Hepatocyte (in vitro differentiated cells): ENCODE results near the gene KIAA1614. TPM values are rescaled to one million over a fixed set of nuclear protein-coding genes. Genes with fewer than 3 reads are reported as not detected.

Source experiments
- DNase-seq: peaks from one replicate; pipeline ENCODE4 v3.0.0-alpha.2; 2016; ENCODE audit warnings: low spot score
- H2AFZ ChIP-seq: fragments of 200-600 bp; sonication (generic); 2 replicates; pipeline ENCODE4 v1.6.0; 2016; ENCODE audit warnings: antibody characterized with exemption, mild to moderate bottlenecking
- H3K27ac ChIP-seq: fragments of 200-600 bp; sonication (generic); 2 replicates; pipeline ENCODE4 v1.5.1; 2016; ENCODE audit warnings: mild to moderate bottlenecking
- H3K27me3 ChIP-seq: fragments of 200-600 bp; sonication (generic); 2 replicates; pipeline ENCODE4 v1.6.1; 2016
- H3K36me3 ChIP-seq: fragments of 200-600 bp; sonication (generic); replicated peaks from 2 replicates; pipeline ENCODE4 v1.5.1; 2016; ENCODE audit warnings: low read depth; ENCODE audit not compliant: insufficient read depth
- H3K4me1 ChIP-seq: fragments of 200-600 bp; sonication (generic); 2 replicates; pipeline ENCODE4 v1.5.1; 2016; ENCODE audit warnings: mild to moderate bottlenecking, moderate library complexity; ENCODE audit not compliant: insufficient read depth
- H3K4me2 ChIP-seq: fragments of 200-600 bp; sonication (generic); 2 replicates; pipeline ENCODE4 v1.6.0; 2016
- H3K4me3 ChIP-seq: fragments of 200-600 bp; sonication (generic); 2 replicates; pipeline ENCODE4 v1.5.1; 2016; ENCODE audit warnings: mild to moderate bottlenecking
- H3K79me2 ChIP-seq: fragments of 200-600 bp; sonication (generic); 2 replicates; pipeline ENCODE4 v1.6.0; 2017; ENCODE audit warnings: mild to moderate bottlenecking
- H3K9me2 ChIP-seq: fragments of 200-600 bp; sonication (generic); replicated peaks from 2 replicates; pipeline ENCODE4 v1.6.0; 2017; ENCODE audit warnings: mild to moderate bottlenecking; ENCODE audit not compliant: insufficient read depth
- H3K9me3 ChIP-seq: fragments of 200-600 bp; sonication (generic); 2 replicates; pipeline ENCODE4 v1.5.1; 2016; ENCODE audit warnings: low read depth, mild to moderate bottlenecking
- H4K20me1 ChIP-seq: fragments of 200-600 bp; sonication (generic); 2 replicates; pipeline ENCODE4 v1.6.0; 2016; ENCODE audit warnings: mild to moderate bottlenecking; ENCODE audit not compliant: insufficient read depth, poor library complexity, severe bottlenecking
- EZH2 ChIP-seq: fragments of 200-600 bp; sonication (generic); IDR thresholded peaks from 2 replicates; pipeline ENCODE4 v1.6.1; 2016; ENCODE audit warnings: antibody characterized with exemption, mild to moderate bottlenecking, borderline replicate concordance
- EZH2phosphoT487 ChIP-seq: fragments of 200-600 bp; sonication (generic); IDR thresholded peaks from one replicate; pipeline ENCODE4 v1.6.1; 2018; ENCODE audit warnings: antibody characterized with exemption, mild to moderate bottlenecking, low read depth, moderate library complexity; ENCODE audit not compliant: unreplicated experiment, severe bottlenecking
- WGBS: methylation state at CpG from one replicate; pipeline ENCODE4 v1.1.6; 2016; ENCODE audit warnings: low lambda C conversion rate; ENCODE audit errors: missing lambda C conversion rate; 5-methylcytosine and 5-hydroxymethylcytosine counted together
- polyA plus RNA-seq: library from polyadenylated mRNA; unstranded; fragments of >200 nt; fragmentation: Nextera tagmentation; extraction: Ambion mirVana; gene quantifications from 2 replicates; pipeline ENCODE4 v1.2.1, GENCODE V29; 2016
- total RNA-seq: library from RNA; depleted of rRNA; stranded (reverse); fragments of >200 nt; gene quantifications from 2 replicates; pipeline ENCODE4 v1.2.3, GENCODE V29; 2014
- TF ChIP-seq, protein P1 (sequence below): fragments of 200-600 bp; sonication (generic); IDR thresholded peaks from 2 replicates; pipeline ENCODE4 v1.5.1; 2016; ENCODE audit warnings: antibody characterized with exemption, mild to moderate bottlenecking; ENCODE audit not compliant: poor library complexity

The KIAA1614 gene
- total and polyA plus RNA-seq, 2 experiments from 2014 or later: 2.5 to 2.6 TPM

DNA sequence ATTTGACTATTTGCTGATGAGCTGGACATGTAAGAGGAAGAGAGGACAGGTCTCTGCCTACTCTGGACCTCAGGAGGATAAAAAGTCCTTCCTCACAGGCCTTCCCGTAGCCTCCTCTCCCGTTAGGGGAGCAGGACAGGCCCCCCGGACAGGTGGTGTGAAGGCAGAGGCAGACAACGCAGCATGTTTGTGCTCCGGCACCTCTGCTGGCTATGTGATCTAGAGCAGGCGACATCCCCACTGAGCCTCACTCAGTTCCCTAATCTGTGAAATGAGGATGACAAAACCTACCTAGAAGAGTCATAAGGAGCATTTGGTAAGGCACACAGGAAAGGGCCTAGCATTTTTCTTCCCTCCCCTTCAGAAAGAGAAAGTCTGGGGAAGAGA, 34.8 kb downstream of the KIAA1614 start:
- Histone ChIP-seq H3K79me2 (no peaks in the 10 kb centered on the region), H4K20me1 (no peaks in the 10 kb centered on the region), H3K27ac (no peak overlapping the region), H3K4me1 (no peaks in the 10 kb centered on the region), H3K9me3 (no peaks in the 10 kb centered on the region), H2AFZ (no peak overlapping the region), H3K36me3 (no peaks in the 10 kb centered on the region), H3K27me3 (no peaks in the 10 kb centered on the region), H3K4me3 (no peak overlapping the region), H3K4me2 (no peak overlapping the region), H3K9me2 (no peaks in the 10 kb centered on the region)
- no peak for TF ChIP-seq EZH2
- WGBS: 95% methylated on average over 6 of the region's 6 CpGs
- DNase-seq: no peak

- Histone ChIP-seq H3K79me2 (no peaks in the 10 kb centered on the region), H3K9me2 (no peaks in the 10 kb centered on the region), H3K27me3 (no peaks in the 10 kb centered on the region), H3K36me3 (no peaks in the 10 kb centered on the region), H3K9me3 (no peaks in the 10 kb centered on the region), H3K4me3 (no peak overlapping the region), H3K4me1 (no peaks in the 10 kb centered on the region), H3K27ac (no peak overlapping the region), H4K20me1 (no peaks in the 10 kb centered on the region), H2AFZ (no peak overlapping the region), H3K4me2 (no peak overlapping the region)
- DNase-seq: no peak
- TF ChIP-seq EZH2phosphoT487 (no peak), EZH2 (no peak)
- TF ChIP-seq, protein P1, sequence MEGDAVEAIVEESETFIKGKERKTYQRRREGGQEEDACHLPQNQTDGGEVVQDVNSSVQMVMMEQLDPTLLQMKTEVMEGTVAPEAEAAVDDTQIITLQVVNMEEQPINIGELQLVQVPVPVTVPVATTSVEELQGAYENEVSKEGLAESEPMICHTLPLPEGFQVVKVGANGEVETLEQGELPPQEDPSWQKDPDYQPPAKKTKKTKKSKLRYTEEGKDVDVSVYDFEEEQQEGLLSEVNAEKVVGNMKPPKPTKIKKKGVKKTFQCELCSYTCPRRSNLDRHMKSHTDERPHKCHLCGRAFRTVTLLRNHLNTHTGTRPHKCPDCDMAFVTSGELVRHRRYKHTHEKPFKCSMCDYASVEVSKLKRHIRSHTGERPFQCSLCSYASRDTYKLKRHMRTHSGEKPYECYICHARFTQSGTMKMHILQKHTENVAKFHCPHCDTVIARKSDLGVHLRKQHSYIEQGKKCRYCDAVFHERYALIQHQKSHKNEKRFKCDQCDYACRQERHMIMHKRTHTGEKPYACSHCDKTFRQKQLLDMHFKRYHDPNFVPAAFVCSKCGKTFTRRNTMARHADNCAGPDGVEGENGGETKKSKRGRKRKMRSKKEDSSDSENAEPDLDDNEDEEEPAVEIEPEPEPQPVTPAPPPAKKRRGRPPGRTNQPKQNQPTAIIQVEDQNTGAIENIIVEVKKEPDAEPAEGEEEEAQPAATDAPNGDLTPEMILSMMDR: no peak
- 92% methylated on average over 22 of the region's 22 CpGs for WGBS
Observed at GRCh38 chr1:180947901-180948640, 35.4 kb downstream of the KIAA1614 start.

DNA sequence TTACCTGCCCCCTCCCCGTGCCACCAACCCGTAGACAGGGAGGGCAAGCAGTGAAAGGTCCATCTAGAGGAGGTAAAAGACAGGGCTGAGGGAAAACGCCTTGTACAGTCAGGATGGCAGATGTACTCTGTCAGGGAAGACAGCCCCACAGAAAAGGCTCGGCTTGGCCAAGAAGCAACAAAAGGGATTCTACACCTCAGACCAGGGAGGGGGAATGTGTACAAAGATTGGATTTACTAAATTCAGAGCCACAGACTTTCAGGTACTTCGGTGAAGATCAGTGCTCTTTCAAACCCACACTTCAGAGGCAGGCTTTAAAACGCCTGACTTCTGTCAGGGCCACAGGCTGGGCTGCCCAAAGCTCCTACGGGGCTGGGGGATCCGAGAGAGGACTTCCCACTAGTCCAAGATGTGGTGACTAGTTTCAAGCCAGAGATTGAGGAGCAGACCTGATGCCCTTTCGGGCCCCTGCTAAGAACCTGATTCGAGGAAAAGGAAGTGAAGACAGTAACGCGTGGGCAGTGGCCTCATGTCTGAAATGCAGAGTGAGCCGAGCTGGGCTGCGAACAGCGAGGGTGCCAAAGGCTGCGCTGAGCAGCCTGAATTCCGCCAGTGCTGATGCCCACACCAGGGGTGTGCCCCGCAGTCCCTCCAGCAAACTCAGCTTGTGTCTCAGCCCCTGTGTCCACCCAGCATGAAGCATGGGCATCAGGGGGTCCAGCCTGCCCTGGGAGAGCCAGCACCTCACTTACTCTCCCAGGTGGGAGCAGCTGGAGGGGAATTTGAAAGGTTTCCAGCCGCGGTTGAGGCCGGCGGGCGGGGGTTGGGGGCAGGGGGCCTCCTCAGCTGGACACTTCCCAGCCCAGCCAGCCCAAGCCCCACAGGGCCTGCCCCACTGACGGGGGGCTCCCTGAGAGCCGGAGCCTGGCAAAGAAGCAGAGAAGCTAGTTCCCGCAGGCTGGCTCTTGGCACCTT, 36.2 kb downstream of the KIAA1614 start:
- Histone ChIP-seq H3K9me3 (no peaks in the 10 kb centered on the region), H4K20me1 (no peaks in the 10 kb centered on the region), H3K79me2 (no peaks in the 10 kb centered on the region), H3K4me1 (no peaks in the 10 kb centered on the region), H3K4me3 (no peak overlapping the region), H2AFZ (no peak overlapping the region), H3K9me2 (no peaks in the 10 kb centered on the region), H3K27ac (peak overlapping the region; percentile 16), H3K27me3 (no peaks in the 10 kb centered on the region), H3K4me2 (no peak overlapping the region), H3K36me3 (no peaks in the 10 kb centered on the region)
- 84% methylated on average over 25 of the region's 26 CpGs for WGBS
- no peak for DNase-seq
- TF ChIP-seq, protein P1: no peak

- H3K27me3 ChIP-seq: no peaks in the 10 kb centered on the region
- H2AFZ ChIP-seq: no peak overlapping the region
- H3K9me2 ChIP-seq: no peaks in the 10 kb centered on the region
- no peaks in the 10 kb centered on the region for H3K79me2 ChIP-seq
- no peaks in the 10 kb centered on the region for H4K20me1 ChIP-seq
- no peak overlapping the region for H3K4me3 ChIP-seq
- no peaks in the 10 kb centered on the region for H3K36me3 ChIP-seq
- no peak for DNase-seq
- TF ChIP-seq EZH2 (no peak), EZH2phosphoT487 (no peak)
- TF ChIP-seq, protein P1: no peak
- no peak overlapping the region for H3K4me2 ChIP-seq
- H3K9me3 ChIP-seq: no peaks in the 10 kb centered on the region
- WGBS: 95% methylated on average over 4 of the region's 4 CpGs
- no peak overlapping the region for H3K27ac ChIP-seq
- no peaks in the 10 kb centered on the region for H3K4me1 ChIP-seq
Observed at GRCh38 chr1:180949616-180950000, 36.9 kb downstream of the KIAA1614 start.
